K562 (cell line): ENCODE data around the gene AQP6. TPM values are rescaled to one million over a fixed set of nuclear protein-coding genes. Genes with fewer than 3 reads are reported as not detected.

Experiments
- ATAC-seq: fragments of 200-7000 bp; cut with Tn5 transposase; 3 replicates; pipeline ENCODE4 v1.9.1; 2020; ENCODE audit warnings: moderate library complexity
- BruUV-seq: library from RNA; stranded (reverse); fragments of 400-500 nt; replicated peaks from 2 replicates; lab custom pipeline; 2021; lab: Mats Ljungman, UMichigan
- CTCF ChIA-PET: fragments of 300-600 bp; formaldehyde crosslinking; extraction: SDS; loops from one replicate; lab custom pipeline; 2021; ENCODE audit warnings: low intra/inter-chr PET ratio; lab: Yijun Ruan, JAX
- POLR2A ChIA-PET: fragments of 300-600, 350-650 bp; sonication (Branson Sonifier 250); formaldehyde crosslinking; extraction: SDS; loops from one replicate; lab custom pipeline; 2021; ENCODE audit warnings: antibody characterized with exemption, inconsistent platforms; lab: Yijun Ruan, JAX
- DNase-seq, 4 experiments: peaks; one replicate each; pipeline versions ENCODE4 v3.0.0 to v3.0.0-alpha.2; 2011 to 2018; ENCODE audit warnings: low spot score in 3 of 4, mixed read lengths in 3 of 4; ENCODE audit errors: extremely low read depth in 1 of 4
- FAIRE-seq: peaks from 2 replicates; lab custom pipeline; 2011; peaks lifted over from hg19 to GRCh38; lab: Jason Lieb, UNC
- H2AFZ ChIP-seq: 2 replicates; pipeline ENCODE4 v1.6.0; 2011; ENCODE audit warnings: low read depth, low read length, control low read depth, inconsistent platforms
- H3K27ac ChIP-seq: fragments of 200-600 bp; 3 replicates; pipeline ENCODE4 v1.8.0; 2011; ENCODE audit warnings: low read depth, mild to moderate bottlenecking, control low read depth, inconsistent platforms, low read length, moderate library complexity, mixed read lengths; ENCODE audit errors: extremely low read depth
- H3K27me3 ChIP-seq, 2 experiments: fragments of 300-600 bp in 1 of 2; 2 replicates in 1 of 2; 3 replicates in 1 of 2; pipeline versions ENCODE4 v1.6.0 to v1.8.0; 2011; ENCODE audit warnings: inconsistent platforms in 2 of 2, low read length in 2 of 2, mild to moderate bottlenecking in 1 of 2, mixed read lengths in 1 of 2, moderate library complexity in 1 of 2; ENCODE audit not compliant: control insufficient read depth in 2 of 2, insufficient read depth in 2 of 2
- H3K36me3 ChIP-seq: fragments of 300-600 bp; 3 replicates; pipeline ENCODE4 v1.8.0; 2011; ENCODE audit warnings: mild to moderate bottlenecking, low read length, inconsistent platforms; ENCODE audit not compliant: control insufficient read depth, insufficient read depth
- H3K4me1 ChIP-seq, 2 experiments: fragments of 200-600 bp in 1 of 2; replicated peaks in 1 of 2; 2 replicates in 1 of 2; 3 replicates in 1 of 2; pipeline versions ENCODE4 v1.5.1 to v1.8.0; 2011; ENCODE audit warnings: inconsistent platforms in 2 of 2, low read length in 2 of 2, mild to moderate bottlenecking in 1 of 2, mixed read lengths in 1 of 2, moderate library complexity in 1 of 2; ENCODE audit not compliant: control insufficient read depth in 2 of 2, insufficient read depth in 2 of 2
- H3K4me2 ChIP-seq: 2 replicates; pipeline ENCODE4 v1.6.1; 2011; ENCODE audit warnings: low read length, control low read depth, inconsistent platforms, mixed read lengths; ENCODE audit not compliant: insufficient read depth
- H3K4me3 ChIP-seq: fragments of 200-600 bp; sonication (generic), shearing (Covaris generic); 2 replicates; pipeline ENCODE4 v1.5.1; 2016; ENCODE audit warnings: control low read depth, inconsistent platforms
- H3K79me2 ChIP-seq: fragments of 200-600 bp; 3 replicates; pipeline ENCODE4 v1.8.0; 2011; ENCODE audit warnings: low read length, inconsistent platforms; ENCODE audit not compliant: control insufficient read depth, insufficient read depth
- H3K9ac ChIP-seq, 2 experiments: 2 replicates each; pipeline versions ENCODE4 v1.6.0 to v1.6.1; 2011; ENCODE audit warnings: low read depth in 2 of 2, low read length in 2 of 2, control low read depth in 1 of 2, inconsistent platforms in 1 of 2, mild to moderate bottlenecking in 1 of 2, mixed read lengths in 1 of 2; ENCODE audit not compliant: insufficient read depth in 1 of 2
- H3K9me1 ChIP-seq: one replicate; pipeline ENCODE4 v1.6.0; 2011; ENCODE audit warnings: inconsistent platforms, mild to moderate bottlenecking, low read length, moderate library complexity; ENCODE audit not compliant: control insufficient read depth, insufficient read depth
- H3K9me3 ChIP-seq: replicated peaks from 2 replicates; pipeline ENCODE4 v1.5.1; 2011; ENCODE audit warnings: low read depth, low read length, inconsistent platforms; ENCODE audit not compliant: control insufficient read depth, insufficient read depth
- H4K20me1 ChIP-seq: replicated peaks from 2 replicates; pipeline ENCODE4 v1.6.1; 2011; ENCODE audit warnings: low read length, inconsistent platforms, mixed read lengths; ENCODE audit not compliant: control insufficient read depth, insufficient read depth
- ARNT ChIP-seq, 2 experiments: fragments of 450-650 bp; IDR thresholded peaks; 2 replicates each; pipeline ENCODE4 v1.6.1; 2016; ENCODE audit warnings: mild to moderate bottlenecking in 1 of 2
- C11orf30 ChIP-seq: fragments of 450-650 bp; IDR thresholded peaks from 2 replicates; pipeline ENCODE4 v1.6.1; 2016; ENCODE audit warnings: low read depth, mild to moderate bottlenecking
- CEBPB ChIP-seq: fragments of 450-650 bp; IDR thresholded peaks from 2 replicates; pipeline ENCODE4 v1.6.1; 2016; ENCODE audit warnings: missing genetic modification characterization, missing compliant biosample characterization
- CEBPG ChIP-seq, 3 experiments: fragments of 200-800 bp in 1 of 3; sonication (Bioruptor generic) in 1 of 3; sonication (generic) in 1 of 3; formaldehyde crosslinking in 1 of 3; IDR thresholded peaks in 2 of 3; conservative IDR thresholded peaks in 1 of 3; 2 replicates each; pipeline versions ENCODE4 v1.6.1 to v1.8.0; 2016 to 2022; ENCODE audit warnings: missing compliant biosample characterization in 2 of 3, missing genetic modification characterization in 2 of 3, mild to moderate bottlenecking in 1 of 3, missing genetic modification reagents in 1 of 3
- PHB2 ChIP-seq: fragments of 450-650 bp; IDR thresholded peaks from 2 replicates; pipeline ENCODE4 v1.6.1; 2017; ENCODE audit warnings: low read depth
- PHF8 ChIP-seq: fragments of 200-600 bp; sonication (generic); IDR thresholded peaks from 2 replicates; pipeline ENCODE4 v1.6.1; 2012; ENCODE audit warnings: mixed run types, mild to moderate bottlenecking, inconsistent platforms, low read length, moderate library complexity, borderline replicate concordance
- SNIP1 ChIP-seq: fragments of 450-650 bp; IDR thresholded peaks from 2 replicates; pipeline ENCODE4 v1.7.1; 2017; ENCODE audit warnings: low read depth, mild to moderate bottlenecking
- YBX1 ChIP-seq: fragments of 450-650 bp; IDR thresholded peaks from 2 replicates; pipeline ENCODE4 v1.7.1; 2016; ENCODE audit warnings: mild to moderate bottlenecking
- ZNF316 ChIP-seq: fragments of 450-650 bp; IDR thresholded peaks from 2 replicates; pipeline ENCODE4 v1.6.1; 2016
- WGBS: fragments of 100-300 bp; shearing (Covaris generic); methylation state at CpG from one replicate; pipeline ENCODE4 v1.1.6; 2016; ENCODE audit warnings: low coverage, mixed read lengths; ENCODE audit not compliant: insufficient coverage; ENCODE audit errors: missing lambda C conversion rate; 5-methylcytosine and 5-hydroxymethylcytosine counted together
- in situ Hi-C: fragments of 300-500 bp; cut with MboI; formaldehyde crosslinking; loops from 4 replicates; pipeline ENCODE4 v1.15.0; 2018; ENCODE audit warnings: inconsistent platforms, mixed read lengths
- intact Hi-C: fragments of 100-400 bp; cut with micrococcal nuclease; formaldehyde crosslinking; loops from 2 replicates; pipeline ENCODE4 v1.14.2; 2022
- polyA plus RNA-seq, 8 experiments: library from polyadenylated mRNA; depleted of rRNA in 4 of 8; stranded (reverse) in 5 of 8; unstranded in 3 of 8; fragments of >200 nt; fragmentation: Nextera tagmentation in 2 of 8; fragmentation: Illumina TruSeq in 1 of 8; extraction: Ambion mirVana in 2 of 8; extraction: Trizol in 1 of 8; gene quantifications; 2 replicates each; pipeline versions ENCODE4 v1.2.1 to v1.2.3, GENCODE V29; 2011 to 2014; ENCODE audit warnings: inconsistent platforms in 1 of 8, missing spikeins in 1 of 8
- total RNA-seq, 7 experiments: library from RNA; depleted of rRNA in 6 of 7; stranded (reverse); fragments of >200 nt in 6 of 7; fragmentation: Illumina TruSeq in 2 of 7; extraction: Trizol in 2 of 7; gene quantifications; 2 replicates each; pipeline versions ENCODE4 v1.2.1 to v1.2.3, GENCODE V29; 2011 to 2021; ENCODE audit warnings: low replicate concordance in 1 of 7

The AQP6 gene
- total and polyA plus RNA-seq, 9 of the 15 experiments (the other 6 are each of a cell fraction or from before 2014, with no cell fraction given), result 0.05 to 0.12 TPM; not detected in 7

DNA sequence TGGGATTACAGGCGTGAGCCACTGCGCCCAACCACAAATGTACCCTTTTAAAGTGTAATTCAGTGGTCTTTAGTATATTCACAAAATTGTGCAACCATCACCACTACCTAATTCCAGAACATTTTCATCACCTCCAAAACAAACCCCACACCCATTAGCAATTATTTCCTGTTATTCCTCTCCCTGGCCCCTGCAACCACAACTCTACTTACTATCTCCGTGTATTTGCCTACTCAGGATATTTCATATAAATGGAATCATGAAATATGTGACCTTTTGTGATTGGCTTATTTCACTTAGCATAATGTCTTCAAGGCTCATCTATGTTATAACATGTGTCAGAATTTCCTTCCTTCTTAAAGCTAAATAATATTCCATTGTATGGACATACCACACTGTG lies 38.2 kb upstream of the AQP6 start:
- Histone ChIP-seq H3K4me2 (no peak overlapping the region), H3K4me3 (no peak overlapping the region), H3K9ac (no peak overlapping the region), H3K9me1 (no peaks in the 10 kb centered on the region), H2AFZ (no peak overlapping the region), H4K20me1 (no peaks in the 10 kb centered on the region), H3K36me3 (no peaks in the 10 kb centered on the region), H3K27me3 (peaks cover 1% of the 10 kb centered on the region in 2 experiments; a peak in 2 of 5 replicates), H3K4me1 (no peaks in the 10 kb centered on the region; a peak in 1 of 5 replicates), H3K9me3 (no peaks in the 10 kb centered on the region), H3K27ac (no peak overlapping the region), H3K79me2 (no peaks in the 10 kb centered on the region)
- CTCF ChIA-PET, result no interaction called here
- ATAC-seq (no peak), FAIRE-seq (no peak), DNase-seq (no peak)
- TF ChIP-seq SNIP1 (no peak), ZNF316 (peak; percentile 51), C11orf30 (peak; percentile 27; the same call in 1 of the 2 replicates), PHF8 (no peak)
- POLR2A ChIA-PET, result no interaction called here
- in situ Hi-C loops, result no loop called here
- intact Hi-C loops, result no loop called here
- no TSS peak for BruUV-seq
- 70% methylated on average over 3 of the region's 3 CpGs for WGBS

DNA sequence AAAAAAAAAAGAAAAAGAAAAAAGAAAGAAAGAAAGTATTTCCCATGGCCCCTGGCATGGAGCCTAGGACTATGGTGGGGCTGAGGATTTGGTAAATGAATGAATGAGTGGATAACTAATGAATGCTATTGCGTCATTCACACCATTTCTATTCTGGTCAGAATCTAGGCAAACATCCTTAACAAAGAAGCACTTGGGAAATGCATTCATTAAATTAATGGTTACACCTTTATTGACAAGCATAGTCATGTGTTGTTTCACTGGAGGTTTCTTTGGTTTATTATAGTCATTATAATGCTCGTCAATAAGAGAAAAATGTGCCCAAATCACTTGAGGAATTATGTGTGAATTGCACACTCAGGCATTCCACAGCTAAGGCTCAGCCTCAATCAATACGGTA lies 35.8 kb upstream of the AQP6 start:
- POLR2A ChIA-PET, result interaction anchor here (1.0 kb wide), 1 partner anchor 8 kb away, joined by 4 read pairs; no protein-coding TSS in a partner anchor
- WGBS, result 36% methylated on average over 3 of the region's 3 CpGs

More for the DNA sequence above, 35.8 kb upstream of the AQP6 start:
- TF ChIP-seq CEBPG (CRISPR knock-in tag; IDR thresholded peaks at IDR 0.05) (no peak), CEBPG (tag; conservative IDR thresholded peaks at IDR 0.05 in 1 of 2, IDR thresholded peaks at IDR 0.05 in 1 of 2) (peak in 1 of 2 experiments; percentile 68; a peak in 3 of 4 replicates), PHB2 (no peak), ARNT (IDR thresholded peaks at IDR 0.05) (no peak), YBX1 (no peak), CEBPB (peak; percentile 48; the same call in 1 of the 2 replicates)
- no peak for FAIRE-seq
- Histone ChIP-seq H3K36me3 (no peaks in the 10 kb centered on the region), H3K4me1 (no peaks in the 10 kb centered on the region), H4K20me1 (no peaks in the 10 kb centered on the region), H3K4me3 (no peak overlapping the region), H3K79me2 (no peaks in the 10 kb centered on the region), H3K4me2 (no peak overlapping the region), H3K27me3 (no peaks in the 10 kb centered on the region), H2AFZ (no peak overlapping the region), H3K9me3 (no peaks in the 10 kb centered on the region), H3K9me1 (no peaks in the 10 kb centered on the region), H3K9ac (no peak overlapping the region), H3K27ac (no peak overlapping the region)
- intact Hi-C loops, result no loop called here
- CTCF ChIA-PET, result interaction anchor here (0.5 kb wide), 1 partner anchor 100 kb away, joined by 7 read pairs; no protein-coding TSS in a partner anchor
- no peak for ATAC-seq
- in situ Hi-C loops, result no loop called here
- no peak for DNase-seq
- BruUV-seq, result no TSS peak
